ENCODE results near the gene FIBP. TPM values are rescaled to one million over a fixed set of nuclear protein-coding genes. Genes with fewer than 3 reads are reported as not detected.

The FIBP gene
- total RNA-seq, 1 experiment from 2014 or later: 93.1 TPM

DNA sequence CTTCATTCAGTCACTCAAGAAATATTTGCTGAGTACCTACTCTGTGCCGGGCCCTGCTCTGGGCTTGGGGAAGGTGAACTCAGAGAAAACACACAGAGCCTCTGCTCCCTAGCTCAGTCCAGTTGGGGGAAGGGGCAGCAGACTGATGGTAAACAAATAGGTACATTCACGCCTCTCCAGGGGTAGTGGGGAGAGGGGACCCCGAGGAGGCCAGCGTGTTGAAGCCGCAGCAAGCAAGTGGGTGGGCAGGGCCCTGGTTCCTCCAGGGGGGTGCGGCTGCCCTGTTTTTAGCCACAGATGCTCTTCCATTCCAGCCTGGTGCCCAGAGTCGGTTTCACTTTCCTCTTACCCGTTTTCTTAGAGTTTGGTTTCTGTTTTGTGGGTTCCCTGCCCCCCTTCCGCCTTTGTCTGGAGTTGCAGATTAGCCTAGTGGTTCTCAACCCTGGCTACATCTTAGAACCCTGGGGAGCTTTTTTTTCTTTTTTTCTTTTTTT is 39.7 kb upstream of the FIBP start (continued):
- TF ChIP-seq, protein P1, sequence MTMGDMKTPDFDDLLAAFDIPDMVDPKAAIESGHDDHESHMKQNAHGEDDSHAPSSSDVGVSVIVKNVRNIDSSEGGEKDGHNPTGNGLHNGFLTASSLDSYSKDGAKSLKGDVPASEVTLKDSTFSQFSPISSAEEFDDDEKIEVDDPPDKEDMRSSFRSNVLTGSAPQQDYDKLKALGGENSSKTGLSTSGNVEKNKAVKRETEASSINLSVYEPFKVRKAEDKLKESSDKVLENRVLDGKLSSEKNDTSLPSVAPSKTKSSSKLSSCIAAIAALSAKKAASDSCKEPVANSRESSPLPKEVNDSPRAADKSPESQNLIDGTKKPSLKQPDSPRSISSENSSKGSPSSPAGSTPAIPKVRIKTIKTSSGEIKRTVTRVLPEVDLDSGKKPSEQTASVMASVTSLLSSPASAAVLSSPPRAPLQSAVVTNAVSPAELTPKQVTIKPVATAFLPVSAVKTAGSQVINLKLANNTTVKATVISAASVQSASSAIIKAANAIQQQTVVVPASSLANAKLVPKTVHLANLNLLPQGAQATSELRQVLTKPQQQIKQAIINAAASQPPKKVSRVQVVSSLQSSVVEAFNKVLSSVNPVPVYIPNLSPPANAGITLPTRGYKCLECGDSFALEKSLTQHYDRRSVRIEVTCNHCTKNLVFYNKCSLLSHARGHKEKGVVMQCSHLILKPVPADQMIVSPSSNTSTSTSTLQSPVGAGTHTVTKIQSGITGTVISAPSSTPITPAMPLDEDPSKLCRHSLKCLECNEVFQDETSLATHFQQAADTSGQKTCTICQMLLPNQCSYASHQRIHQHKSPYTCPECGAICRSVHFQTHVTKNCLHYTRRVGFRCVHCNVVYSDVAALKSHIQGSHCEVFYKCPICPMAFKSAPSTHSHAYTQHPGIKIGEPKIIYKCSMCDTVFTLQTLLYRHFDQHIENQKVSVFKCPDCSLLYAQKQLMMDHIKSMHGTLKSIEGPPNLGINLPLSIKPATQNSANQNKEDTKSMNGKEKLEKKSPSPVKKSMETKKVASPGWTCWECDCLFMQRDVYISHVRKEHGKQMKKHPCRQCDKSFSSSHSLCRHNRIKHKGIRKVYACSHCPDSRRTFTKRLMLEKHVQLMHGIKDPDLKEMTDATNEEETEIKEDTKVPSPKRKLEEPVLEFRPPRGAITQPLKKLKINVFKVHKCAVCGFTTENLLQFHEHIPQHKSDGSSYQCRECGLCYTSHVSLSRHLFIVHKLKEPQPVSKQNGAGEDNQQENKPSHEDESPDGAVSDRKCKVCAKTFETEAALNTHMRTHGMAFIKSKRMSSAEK (CRISPR knock-in tag; IDR thresholded peaks at IDR 0.05; ENCODE audit: borderline replicate concordance): no peak
- TF ChIP-seq TP53 (CRISPR knock-in tag; IDR thresholded peaks at IDR 0.05): no peak
- TF ChIP-seq, protein P2, sequence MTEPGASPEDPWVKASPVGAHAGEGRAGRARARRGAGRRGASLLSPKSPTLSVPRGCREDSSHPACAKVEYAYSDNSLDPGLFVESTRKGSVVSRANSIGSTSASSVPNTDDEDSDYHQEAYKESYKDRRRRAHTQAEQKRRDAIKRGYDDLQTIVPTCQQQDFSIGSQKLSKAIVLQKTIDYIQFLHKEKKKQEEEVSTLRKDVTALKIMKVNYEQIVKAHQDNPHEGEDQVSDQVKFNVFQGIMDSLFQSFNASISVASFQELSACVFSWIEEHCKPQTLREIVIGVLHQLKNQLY (CRISPR knock-in tag; IDR thresholded peaks at IDR 0.05): no peak
- no peak for TF ChIP-seq MXD4 (CRISPR knock-in tag; IDR thresholded peaks at IDR 0.05; ENCODE audit: borderline replicate concordance)
- TF ChIP-seq, protein P3, sequence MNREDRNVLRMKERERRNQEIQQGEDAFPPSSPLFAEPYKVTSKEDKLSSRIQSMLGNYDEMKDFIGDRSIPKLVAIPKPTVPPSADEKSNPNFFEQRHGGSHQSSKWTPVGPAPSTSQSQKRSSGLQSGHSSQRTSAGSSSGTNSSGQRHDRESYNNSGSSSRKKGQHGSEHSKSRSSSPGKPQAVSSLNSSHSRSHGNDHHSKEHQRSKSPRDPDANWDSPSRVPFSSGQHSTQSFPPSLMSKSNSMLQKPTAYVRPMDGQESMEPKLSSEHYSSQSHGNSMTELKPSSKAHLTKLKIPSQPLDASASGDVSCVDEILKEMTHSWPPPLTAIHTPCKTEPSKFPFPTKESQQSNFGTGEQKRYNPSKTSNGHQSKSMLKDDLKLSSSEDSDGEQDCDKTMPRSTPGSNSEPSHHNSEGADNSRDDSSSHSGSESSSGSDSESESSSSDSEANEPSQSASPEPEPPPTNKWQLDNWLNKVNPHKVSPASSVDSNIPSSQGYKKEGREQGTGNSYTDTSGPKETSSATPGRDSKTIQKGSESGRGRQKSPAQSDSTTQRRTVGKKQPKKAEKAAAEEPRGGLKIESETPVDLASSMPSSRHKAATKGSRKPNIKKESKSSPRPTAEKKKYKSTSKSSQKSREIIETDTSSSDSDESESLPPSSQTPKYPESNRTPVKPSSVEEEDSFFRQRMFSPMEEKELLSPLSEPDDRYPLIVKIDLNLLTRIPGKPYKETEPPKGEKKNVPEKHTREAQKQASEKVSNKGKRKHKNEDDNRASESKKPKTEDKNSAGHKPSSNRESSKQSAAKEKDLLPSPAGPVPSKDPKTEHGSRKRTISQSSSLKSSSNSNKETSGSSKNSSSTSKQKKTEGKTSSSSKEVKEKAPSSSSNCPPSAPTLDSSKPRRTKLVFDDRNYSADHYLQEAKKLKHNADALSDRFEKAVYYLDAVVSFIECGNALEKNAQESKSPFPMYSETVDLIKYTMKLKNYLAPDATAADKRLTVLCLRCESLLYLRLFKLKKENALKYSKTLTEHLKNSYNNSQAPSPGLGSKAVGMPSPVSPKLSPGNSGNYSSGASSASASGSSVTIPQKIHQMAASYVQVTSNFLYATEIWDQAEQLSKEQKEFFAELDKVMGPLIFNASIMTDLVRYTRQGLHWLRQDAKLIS (CRISPR knock-in tag; IDR thresholded peaks at IDR 0.05; ENCODE audit: borderline replicate concordance): no peak
- TF ChIP-seq, protein P4, sequence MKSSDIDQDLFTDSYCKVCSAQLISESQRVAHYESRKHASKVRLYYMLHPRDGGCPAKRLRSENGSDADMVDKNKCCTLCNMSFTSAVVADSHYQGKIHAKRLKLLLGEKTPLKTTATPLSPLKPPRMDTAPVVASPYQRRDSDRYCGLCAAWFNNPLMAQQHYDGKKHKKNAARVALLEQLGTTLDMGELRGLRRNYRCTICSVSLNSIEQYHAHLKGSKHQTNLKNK (CRISPR knock-in tag; IDR thresholded peaks at IDR 0.05): no peak
- TF ChIP-seq, protein P5, sequence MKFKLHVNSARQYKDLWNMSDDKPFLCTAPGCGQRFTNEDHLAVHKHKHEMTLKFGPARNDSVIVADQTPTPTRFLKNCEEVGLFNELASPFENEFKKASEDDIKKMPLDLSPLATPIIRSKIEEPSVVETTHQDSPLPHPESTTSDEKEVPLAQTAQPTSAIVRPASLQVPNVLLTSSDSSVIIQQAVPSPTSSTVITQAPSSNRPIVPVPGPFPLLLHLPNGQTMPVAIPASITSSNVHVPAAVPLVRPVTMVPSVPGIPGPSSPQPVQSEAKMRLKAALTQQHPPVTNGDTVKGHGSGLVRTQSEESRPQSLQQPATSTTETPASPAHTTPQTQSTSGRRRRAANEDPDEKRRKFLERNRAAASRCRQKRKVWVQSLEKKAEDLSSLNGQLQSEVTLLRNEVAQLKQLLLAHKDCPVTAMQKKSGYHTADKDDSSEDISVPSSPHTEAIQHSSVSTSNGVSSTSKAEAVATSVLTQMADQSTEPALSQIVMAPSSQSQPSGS (CRISPR knock-in tag; IDR thresholded peaks at IDR 0.05; ENCODE audit: borderline replicate concordance, low read depth): no peak
- TF ChIP-seq, protein P6, sequence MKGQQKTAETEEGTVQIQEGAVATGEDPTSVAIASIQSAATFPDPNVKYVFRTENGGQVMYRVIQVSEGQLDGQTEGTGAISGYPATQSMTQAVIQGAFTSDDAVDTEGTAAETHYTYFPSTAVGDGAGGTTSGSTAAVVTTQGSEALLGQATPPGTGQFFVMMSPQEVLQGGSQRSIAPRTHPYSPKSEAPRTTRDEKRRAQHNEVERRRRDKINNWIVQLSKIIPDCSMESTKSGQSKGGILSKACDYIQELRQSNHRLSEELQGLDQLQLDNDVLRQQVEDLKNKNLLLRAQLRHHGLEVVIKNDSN (CRISPR knock-in tag; IDR thresholded peaks at IDR 0.05): no peak

DNA sequence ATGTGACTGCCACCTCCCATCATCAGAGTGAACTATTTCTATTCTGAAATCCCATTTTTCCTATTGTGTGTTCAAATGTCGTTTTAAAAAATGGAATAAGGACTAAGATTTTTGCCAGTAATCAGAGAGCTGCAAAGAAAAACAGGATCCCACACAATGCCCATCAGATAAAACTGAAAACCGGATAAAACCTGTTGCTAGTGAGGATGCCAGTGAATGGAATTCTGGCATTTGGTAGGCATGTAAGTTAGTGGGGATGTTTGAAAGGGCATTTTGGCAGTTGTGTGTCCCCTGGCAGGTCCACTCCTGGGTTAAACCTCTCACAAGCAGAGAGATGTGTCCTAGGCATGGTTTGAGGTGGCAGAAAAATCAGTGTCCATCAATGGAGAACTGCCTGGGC is 37.1 kb upstream of the FIBP start:
- Mint-ChIP-seq H3K9me3 (no peaks in the 10 kb centered on the region), H3K4me3 (no peak overlapping the region), H3K27ac (no peak overlapping the region; the same call in 1 of the 2 replicates), H3K36me3 (peaks cover 12% of the 10 kb centered on the region), H3K4me1 (peaks cover 3% of the 10 kb centered on the region; the same call in 1 of the 2 replicates), H3K27me3 (ENCODE audit: low read depth) (no peaks in the 10 kb centered on the region)
- DNase-seq (ENCODE audit: low spot score) (no peak), ATAC-seq (no peak)
- ChIA-PET POLR2A (no interaction called here), CTCF (interaction anchor here (0.5 to 0.8 kb wide), 3 partner anchors 34 to 146 kb away, joined by 3 read pairs; partner anchors contain the start of gene FIBP)
- TF ChIP-seq, protein P7, sequence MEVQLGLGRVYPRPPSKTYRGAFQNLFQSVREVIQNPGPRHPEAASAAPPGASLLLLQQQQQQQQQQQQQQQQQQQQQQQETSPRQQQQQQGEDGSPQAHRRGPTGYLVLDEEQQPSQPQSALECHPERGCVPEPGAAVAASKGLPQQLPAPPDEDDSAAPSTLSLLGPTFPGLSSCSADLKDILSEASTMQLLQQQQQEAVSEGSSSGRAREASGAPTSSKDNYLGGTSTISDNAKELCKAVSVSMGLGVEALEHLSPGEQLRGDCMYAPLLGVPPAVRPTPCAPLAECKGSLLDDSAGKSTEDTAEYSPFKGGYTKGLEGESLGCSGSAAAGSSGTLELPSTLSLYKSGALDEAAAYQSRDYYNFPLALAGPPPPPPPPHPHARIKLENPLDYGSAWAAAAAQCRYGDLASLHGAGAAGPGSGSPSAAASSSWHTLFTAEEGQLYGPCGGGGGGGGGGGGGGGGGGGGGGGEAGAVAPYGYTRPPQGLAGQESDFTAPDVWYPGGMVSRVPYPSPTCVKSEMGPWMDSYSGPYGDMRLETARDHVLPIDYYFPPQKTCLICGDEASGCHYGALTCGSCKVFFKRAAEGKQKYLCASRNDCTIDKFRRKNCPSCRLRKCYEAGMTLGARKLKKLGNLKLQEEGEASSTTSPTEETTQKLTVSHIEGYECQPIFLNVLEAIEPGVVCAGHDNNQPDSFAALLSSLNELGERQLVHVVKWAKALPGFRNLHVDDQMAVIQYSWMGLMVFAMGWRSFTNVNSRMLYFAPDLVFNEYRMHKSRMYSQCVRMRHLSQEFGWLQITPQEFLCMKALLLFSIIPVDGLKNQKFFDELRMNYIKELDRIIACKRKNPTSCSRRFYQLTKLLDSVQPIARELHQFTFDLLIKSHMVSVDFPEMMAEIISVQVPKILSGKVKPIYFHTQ (CRISPR knock-in tag; IDR thresholded peaks at IDR 0.05): no peak
- TF ChIP-seq, protein P8, sequence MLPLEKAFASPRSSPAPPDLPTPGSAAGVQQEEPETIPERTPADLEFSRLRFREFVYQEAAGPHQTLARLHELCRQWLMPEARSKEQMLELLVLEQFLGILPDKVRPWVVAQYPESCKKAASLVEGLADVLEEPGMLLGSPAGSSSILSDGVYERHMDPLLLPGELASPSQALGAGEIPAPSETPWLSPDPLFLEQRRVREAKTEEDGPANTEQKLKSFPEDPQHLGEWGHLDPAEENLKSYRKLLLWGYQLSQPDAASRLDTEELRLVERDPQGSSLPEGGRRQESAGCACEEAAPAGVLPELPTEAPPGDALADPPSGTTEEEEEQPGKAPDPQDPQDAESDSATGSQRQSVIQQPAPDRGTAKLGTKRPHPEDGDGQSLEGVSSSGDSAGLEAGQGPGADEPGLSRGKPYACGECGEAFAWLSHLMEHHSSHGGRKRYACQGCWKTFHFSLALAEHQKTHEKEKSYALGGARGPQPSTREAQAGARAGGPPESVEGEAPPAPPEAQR (CRISPR knock-in tag; IDR thresholded peaks at IDR 0.05): no peak
